ENCODE results near the gene CPLX1. TPM values are rescaled to one million over a fixed set of nuclear protein-coding genes. Genes with fewer than 3 reads are reported as not detected.
"Not testable (repeated sequence)": the region's sequence is repeated elsewhere in the genome, so short reads cannot be mapped to it uniquely, and the experiment has no call there.

The CPLX1 gene
- total RNA-seq, 1 donor from 2014 or later: 1.6 TPM

DNA sequence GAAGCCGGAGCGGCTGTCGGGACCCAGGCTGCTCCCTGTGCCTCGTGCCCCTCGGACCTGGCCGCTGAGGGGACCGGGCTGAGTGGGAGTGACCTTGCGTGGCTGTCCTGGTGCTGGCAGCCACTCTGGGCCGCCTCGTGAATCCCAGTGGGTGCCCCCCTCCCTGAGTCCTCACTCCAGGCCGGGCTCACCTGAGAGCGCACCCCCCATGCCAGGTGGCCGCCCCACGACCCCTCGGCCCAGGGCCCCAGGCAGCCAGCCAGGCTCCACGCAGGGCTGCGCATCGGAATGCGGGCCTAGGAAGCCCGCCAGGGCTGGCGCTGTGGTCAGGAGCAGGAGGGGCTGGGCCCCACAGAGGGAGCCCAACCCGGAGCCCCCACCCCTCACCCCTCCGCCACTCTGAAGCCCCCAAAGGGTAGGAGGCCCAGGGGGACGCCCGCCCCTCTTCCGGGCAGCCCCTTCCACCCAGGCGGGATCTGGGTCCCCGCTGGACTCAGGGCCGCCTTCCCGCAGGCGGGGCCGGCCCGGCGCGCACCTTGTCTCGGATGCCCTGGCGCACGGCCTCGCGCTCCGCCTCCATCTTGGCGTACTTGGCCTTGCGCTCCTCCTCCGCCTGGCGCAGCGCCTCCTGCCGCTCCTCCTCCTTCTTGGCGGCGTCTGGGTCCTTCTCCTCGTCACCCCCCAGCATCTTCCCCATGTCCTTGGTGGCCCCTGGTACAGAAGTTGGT lies 33.9 kb downstream of the CPLX1 start:
- DNase-seq: no peak

DNA sequence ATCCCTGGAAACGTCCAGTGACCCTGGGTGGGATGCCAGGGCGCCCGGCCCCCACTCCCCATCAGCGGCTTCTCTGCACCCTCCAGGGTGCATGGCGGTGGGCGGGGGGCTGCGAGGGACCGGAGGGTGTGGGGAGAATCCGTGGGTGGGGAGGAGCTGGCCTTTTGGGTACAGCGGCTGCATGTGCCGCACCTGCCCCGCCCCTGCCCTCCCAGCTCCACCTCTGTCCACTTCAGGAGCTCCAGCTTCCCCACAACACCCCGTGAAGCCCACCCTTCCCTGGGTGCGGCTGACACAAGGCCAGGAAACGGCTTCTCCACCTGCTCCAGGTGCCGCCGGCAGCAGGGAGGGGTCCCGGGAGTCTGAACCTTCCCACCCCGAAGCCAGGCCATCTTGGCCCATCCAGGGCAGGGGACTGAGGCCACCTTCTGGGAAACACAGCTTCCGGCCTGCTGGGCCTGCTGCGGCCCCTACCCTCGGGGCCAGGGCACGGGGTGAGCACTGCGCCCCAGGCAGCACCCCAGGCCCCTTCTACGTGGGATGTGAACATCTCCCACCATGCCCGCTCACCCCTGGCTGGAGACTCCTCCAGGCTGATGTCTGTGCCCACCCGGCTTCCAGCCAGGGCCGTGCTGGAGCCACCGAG lies 34.6 kb downstream of the CPLX1 start:
- DNase-seq: no peak

- DNase-seq: no peak
Measured at GRCh38 chr4:790466-790820, 35.5 kb downstream of the CPLX1 start.

DNA sequence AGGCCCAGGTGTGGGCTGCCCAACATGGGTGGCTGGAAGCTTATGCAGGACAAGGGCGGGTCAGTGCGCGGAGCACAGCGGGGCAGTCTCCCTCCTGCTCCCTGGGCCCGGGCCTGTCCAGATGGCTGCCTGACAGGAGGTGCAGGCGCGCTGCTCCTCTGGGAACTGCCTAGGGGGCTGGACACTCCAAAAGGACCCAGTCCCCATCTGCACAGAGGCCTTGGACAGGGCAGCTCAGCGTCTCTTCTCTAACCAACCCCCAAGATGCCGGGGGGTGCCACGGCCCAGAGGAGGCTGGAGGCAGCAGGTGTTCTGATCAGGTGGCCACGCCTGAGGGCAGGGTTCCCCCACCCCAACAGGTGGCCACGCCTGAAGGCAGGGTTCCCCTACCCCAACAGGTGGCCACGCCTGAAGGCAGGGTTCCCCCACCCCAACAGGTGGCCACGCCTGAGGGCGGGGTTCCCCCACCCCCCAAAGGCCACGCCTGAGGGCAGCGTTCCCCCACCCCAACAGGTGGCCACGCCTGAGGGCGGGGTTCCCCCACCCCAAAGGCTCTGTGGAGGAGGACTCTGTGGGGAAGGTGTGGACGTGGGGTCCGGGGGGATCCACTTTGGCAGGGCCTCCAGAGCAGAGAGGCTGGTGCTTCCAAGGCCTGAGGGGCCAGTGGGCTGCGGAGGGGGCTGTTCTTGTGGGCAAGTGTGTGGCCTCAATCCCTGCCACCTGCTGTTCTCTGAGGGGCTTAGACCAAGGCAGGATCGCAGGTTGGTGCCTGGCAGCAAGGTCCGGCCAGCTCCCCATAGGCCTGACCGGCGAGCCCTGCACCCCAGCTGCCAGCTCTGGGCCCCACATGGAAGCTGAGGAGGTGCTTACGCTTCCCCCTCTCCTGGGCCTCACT lies 36.1 kb downstream of the CPLX1 start:
- no peak for DNase-seq

DNA sequence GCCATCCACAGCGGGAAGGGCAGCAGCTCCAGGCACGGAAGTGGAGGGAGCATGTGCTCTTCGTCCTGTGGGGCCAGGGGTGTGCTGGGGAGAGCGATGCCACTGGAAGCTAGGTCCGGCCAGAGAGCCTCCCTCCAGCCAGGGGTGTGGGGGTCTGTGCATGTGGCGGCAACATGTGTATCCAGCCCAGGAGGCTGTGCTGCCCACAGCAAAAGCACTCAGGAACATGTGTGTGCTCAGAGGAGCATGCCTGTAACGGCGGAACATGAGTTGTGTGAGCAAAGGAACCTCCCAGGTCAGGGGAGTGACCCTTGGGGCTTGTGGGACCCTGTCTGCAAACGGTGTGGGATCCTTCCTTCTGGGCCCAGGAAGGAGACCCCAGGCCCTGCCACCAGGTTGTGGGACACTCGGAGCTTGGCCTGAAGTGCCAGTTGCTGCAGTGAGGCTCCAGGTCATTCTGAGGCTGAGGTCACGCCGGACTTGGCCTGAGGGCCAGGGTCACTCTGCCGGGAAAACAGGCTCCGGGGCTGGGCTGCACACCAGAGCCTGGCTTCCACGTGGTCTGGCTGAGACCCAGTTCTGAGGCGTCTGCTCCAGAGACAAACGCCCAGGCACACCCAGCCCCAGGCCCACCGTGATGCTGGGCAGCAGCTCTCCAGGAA lies 37.2 kb downstream of the CPLX1 start:
- DNase-seq: no peak

- no peak for DNase-seq
Measured at GRCh38 chr4:788006-788635, 37.8 kb downstream of the CPLX1 start.

DNA sequence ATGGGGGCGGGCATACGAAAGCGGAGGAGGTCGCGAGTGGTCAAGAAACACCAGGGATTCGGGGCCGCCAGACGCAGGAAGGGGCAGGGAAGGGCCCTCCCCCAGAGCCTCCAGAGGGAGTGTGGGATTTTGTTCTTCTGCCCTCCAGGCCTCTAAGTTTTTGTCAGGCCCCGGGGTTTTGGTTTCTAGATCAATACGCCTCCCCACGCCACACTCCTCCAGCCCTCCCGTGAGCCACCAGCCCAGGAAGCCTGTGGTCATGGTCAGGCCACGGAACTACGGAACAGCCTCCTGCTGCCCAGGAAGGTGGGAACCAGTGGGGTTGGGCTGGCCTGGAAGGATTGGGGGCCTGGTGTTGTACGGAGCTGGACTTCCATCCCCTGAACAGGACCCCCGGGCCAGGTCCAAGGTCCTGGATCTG lies 38.4 kb downstream of the CPLX1 start:
- DNase-seq: no peak

DNA sequence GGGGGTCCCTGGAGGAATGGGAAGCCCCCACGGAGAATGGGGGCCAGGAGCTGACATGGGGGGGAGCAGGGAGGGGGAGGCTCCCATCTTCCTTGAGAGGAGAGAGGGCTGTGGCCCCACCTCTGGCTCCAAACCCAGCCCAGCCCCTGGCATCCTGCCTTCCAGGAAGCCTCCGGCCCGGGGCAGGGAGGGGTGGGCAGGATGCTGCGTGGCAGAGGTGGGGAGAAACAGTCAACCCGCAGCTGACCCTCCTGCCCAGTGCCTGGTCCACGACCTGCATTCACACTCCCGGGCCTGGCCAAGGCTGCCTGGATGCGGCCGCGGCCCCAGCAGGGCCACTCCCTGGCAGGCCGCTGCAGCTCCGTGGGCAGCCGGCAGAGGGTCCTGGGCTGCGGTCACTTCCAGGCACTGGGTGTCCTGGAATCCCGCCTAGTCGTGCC lies 39.0 kb downstream of the CPLX1 start:
- no peak for DNase-seq

DNA sequence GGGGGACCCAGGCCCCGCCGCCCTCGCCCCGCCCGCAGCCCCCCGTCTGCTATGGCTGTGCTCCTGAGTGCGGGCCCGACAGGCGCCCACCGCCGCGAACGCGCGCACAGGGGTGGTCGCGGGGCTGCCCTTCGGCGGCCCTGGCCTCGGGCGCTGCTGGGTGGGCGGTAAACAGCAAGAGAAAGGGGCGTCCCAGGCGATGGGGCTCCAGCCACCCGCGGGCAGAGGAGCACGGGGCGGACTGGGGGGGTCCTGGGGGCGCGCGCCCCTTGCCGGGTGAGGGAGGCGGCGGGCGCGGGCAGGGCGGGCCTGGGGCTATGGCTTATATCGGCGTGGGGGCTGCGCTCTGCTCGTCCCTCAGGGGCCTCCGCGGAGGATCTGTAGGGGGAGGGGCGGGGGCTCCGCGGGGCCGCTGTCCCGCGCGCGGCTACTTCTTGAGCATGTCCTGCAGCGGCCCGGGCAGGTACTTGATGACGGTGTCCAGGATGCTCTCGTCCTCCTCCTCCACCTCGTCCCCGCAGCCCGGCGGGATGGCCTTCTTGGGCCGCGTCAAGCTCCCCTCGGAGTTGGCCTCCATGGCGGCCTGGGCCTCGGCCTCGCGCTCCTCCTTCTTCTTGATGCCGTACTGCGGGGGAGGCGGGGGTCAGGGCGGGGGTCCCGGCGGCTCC lies 39.7 kb downstream of the CPLX1 start:
- no peak for DNase-seq

GRCh38 chr4:785332-786073 lies 40.4 kb downstream of the CPLX1 start:
- no peak for DNase-seq

DNA sequence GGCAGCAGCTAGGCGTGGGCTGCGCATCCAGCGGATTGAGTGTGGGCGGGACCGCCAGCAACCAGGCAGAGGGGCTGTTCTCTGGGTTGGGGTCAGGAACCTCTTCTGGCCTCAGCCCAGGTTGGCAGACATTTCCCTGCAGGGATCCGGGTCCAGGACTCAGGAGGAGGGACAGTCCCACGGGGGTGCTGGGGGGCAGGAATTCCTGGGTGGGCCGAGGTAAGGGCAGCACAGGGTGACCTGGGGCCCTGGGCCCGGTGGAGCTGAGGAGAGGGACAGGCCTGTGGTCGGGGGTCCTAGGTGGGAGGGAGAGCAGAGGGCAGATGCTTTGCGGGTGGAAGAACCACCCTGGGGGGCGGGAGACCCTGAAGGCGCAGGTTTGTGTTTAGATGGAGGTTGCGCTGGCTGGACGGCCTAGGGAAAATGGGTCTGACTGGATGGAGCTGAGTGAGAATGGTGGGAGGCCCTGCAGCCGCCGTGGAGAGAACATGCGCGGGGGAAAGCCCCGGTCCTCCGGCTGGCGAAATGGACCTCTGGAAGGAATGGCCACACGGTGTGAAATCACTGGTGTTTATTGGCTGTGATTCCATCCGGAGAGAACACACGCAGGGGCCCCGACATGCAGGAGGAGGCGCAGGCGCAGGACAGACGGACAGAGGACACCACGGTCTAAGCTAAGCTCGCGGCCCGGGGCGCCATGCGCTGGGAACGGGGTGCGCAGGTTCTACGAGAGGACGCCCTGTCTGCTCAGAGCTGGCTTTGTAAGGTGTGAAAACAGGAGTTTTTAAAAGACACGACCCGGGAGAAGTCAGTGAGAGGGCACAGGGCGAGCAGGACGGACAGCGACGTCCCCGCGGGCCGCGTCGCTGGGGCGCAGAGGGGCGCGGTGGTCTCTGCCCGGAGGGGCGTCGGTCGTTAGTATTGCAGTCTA lies 41.3 kb downstream of the CPLX1 start:
- DNase-seq: no peak

- DNase-seq: peak; percentile 99
Measured at GRCh38 chr4:781493-782216, 44.3 kb downstream of the CPLX1 start.

GRCh38 chr4:780716-781492 lies 45.0 kb downstream of the CPLX1 start:
- no peak for DNase-seq

DNA sequence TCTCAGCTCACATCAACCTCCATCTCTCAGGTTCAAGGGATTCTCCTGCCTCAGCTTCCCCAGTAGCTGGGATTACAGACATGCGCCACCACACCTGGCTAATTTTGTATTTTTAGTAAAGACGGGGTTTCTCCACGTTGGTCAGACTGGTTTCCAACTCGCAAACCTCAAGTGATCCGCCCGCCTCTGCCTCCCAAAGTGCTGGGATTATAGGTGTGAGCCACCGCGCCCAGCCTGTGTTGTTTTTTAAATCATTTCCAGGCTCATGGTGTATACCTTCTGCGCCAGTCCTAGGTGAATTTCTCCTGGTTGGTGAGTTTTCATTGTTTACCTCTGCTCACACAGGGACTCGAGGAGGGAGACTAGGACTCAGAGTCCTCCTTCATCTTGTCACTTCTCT lies 45.7 kb downstream of the CPLX1 start:
- not testable (repeated sequence) for DNase-seq

GRCh38 chr4:779555-779954 lies 46.4 kb downstream of the CPLX1 start:
- no peak for DNase-seq

DNA sequence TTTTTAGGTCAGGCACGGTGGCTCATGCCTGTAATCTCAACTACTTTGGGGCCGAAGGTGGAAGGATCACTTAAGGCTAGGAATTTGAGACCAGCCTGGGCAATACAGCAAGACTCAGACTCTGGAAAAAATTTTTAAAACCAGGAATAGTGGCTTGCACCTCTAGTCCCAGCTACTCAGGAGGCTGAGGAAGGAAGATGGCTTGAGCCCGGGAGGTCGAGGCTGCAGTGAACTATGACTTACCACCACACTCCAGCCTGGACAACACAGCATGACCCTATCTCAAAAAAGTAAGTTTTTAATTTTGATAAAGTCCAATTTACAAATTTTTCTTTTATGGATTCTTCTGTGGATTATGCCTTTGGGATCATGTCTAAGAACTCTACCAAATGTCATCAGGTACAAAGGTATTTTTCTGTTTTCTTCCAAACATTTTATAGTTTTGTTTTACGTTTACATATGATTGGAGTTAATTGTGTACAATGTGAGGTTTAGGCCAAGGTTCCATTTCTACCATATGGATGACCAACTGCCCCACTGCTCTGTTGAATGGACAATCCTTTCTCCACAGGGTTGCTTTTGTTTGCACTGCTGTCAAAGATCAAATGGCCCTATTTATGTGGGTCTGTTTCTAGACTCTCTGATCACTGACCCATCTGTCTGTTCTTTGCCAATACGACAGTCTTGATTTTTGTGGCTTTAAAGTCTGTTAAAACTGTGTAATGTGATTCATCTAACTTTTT lies 48.2 kb downstream of the CPLX1 start:
- DNase-seq: no peak

- no peak for DNase-seq
Measured at GRCh38 chr4:776743-777441, 49.0 kb downstream of the CPLX1 start.
